Activated naive CD4-positive, alpha-beta T cell treated with anti-CD3 and anti-CD28 coated beads, Interleukin-2, amount 50 U/mL, for 24 hours (primary cell): ENCODE results near the gene BATF3.
"Not testable (repeated sequence)": the region's sequence is repeated elsewhere in the genome, so short reads cannot be mapped to it uniquely, and the experiment has no call there.

Experiments used
- H3K27ac Mint-ChIP-seq: one replicate; pipeline ENCODE4 v1.8.0; 2021; ENCODE audit warnings: mild to moderate bottlenecking, mixed read lengths
- H3K27me3 Mint-ChIP-seq: one replicate; pipeline ENCODE4 v1.8.0; 2021; ENCODE audit warnings: mixed read lengths
- H3K36me3 Mint-ChIP-seq: one replicate; pipeline ENCODE4 v1.8.0; 2021; ENCODE audit warnings: mixed read lengths
- H3K4me1 Mint-ChIP-seq: one replicate; pipeline ENCODE4 v1.8.0; 2021; ENCODE audit warnings: mixed read lengths
- H3K4me3 Mint-ChIP-seq: one replicate; pipeline ENCODE4 v1.8.0; 2021; ENCODE audit warnings: mild to moderate bottlenecking, mixed read lengths
- H3K9me3 Mint-ChIP-seq: one replicate; pipeline ENCODE4 v1.8.0; 2021; ENCODE audit warnings: mixed read lengths

Gene BATF3

DNA sequence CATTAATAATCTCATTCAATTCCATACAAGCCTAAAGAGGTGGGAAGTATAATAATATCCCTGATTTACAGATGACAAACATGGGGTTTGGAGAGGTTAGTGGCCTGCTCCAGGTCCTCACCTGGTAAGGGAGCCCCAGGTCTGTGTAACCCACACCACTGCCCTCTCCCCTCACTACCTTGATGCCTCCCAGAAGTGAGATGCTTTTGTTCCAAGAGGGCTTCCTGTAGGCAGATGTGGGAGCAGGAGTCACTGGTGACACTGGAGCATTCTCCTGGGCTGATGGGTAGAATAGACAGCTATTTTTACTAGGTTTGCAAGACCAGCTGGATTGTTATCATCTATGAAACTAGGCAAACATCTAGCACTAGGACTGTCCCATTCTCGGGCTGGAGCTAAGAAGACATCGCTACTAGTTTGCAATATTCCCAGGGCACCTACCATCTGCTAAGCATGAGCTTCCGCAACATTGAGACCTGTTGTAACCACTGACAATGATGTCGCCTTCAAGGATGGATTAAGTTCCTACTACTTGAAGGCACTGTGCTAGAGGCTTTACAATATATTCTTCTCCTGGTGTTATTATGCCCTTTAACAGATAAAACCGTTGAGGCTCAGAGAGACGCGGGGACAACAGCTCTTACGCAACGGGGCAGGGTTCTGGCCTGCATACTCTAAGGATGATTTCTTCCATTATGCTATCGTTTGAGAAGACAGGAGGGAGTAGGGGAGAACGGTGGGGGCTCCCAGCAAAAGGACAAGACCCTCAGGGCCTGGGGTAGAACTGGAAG, 35.0 kb downstream of the BATF3 start:
- Mint-ChIP-seq H3K27me3 (no peaks in the 10 kb centered on the region), H3K27ac (no peak overlapping the region), H3K36me3 (no peaks in the 10 kb centered on the region), H3K9me3 (no peaks in the 10 kb centered on the region), H3K4me3 (peak overlapping the region; percentile 61), H3K4me1 (peaks cover 5% of the 10 kb centered on the region)

DNA sequence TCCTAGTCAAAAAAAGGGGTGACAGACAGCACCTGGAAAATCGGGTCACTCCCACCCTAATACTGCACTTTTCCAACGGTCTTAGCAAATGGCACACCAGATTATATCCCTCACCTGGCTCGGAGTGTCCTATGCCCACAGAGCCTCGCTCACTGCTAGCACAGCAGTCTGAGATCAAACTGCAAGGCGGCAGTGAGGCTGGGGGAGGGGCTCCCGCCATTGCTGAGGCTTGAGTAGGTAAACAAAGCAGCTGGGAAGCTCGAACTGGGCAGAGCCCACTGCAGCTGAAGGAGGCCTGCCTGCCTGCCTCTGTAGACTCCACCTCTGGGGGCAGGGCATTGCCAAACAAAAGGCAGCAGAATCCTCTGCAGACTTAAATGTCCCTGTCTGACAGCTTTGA, 41.4 kb downstream of the BATF3 start:
- not testable (repeated sequence) for H3K27ac Mint-ChIP-seq, H3K9me3 Mint-ChIP-seq, H3K36me3 Mint-ChIP-seq, H3K4me1 Mint-ChIP-seq, H3K4me3 Mint-ChIP-seq, H3K27me3 Mint-ChIP-seq

DNA sequence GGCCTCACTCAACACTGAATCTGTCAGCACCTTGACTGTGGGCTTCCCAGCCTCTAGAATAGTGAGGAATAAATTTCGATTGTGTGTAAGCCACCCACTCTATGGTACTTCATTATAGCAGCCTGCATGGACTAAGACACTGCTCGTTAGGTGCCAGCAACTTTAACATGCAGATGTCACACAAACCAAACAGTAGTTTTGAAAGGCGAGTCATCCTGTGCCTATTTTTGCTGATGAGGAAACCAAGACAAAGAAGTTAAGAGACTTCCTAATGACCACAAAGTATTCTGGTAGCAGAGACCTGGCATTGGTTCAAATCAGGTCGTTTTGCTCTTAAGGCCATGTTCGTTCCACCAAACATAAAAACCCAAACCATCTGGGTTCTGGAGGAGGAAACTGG, 42.9 kb downstream of the BATF3 start:
- Mint-ChIP-seq H3K9me3 (no peaks in the 10 kb centered on the region), H3K27ac (peak overlapping the region; percentile 11), H3K4me1 (no peaks in the 10 kb centered on the region), H3K4me3 (no peak overlapping the region), H3K36me3 (no peaks in the 10 kb centered on the region), H3K27me3 (peaks cover 10% of the 10 kb centered on the region)

- Mint-ChIP-seq H3K9me3 (no peaks in the 10 kb centered on the region), H3K36me3 (no peaks in the 10 kb centered on the region), H3K4me3 (no peak overlapping the region), H3K27ac (no peak overlapping the region), H3K4me1 (no peaks in the 10 kb centered on the region), H3K27me3 (peaks cover 10% of the 10 kb centered on the region)
Observed at GRCh38 chr1:212655668-212656440, 43.8 kb downstream of the BATF3 start.

- no peaks in the 10 kb centered on the region for H3K4me1 Mint-ChIP-seq
- no peaks in the 10 kb centered on the region for H3K36me3 Mint-ChIP-seq
- H3K27me3 Mint-ChIP-seq = peaks cover 8% of the 10 kb centered on the region
- H3K27ac Mint-ChIP-seq = no peak overlapping the region
- H3K4me3 Mint-ChIP-seq = no peak overlapping the region
- H3K9me3 Mint-ChIP-seq = no peaks in the 10 kb centered on the region
Observed at GRCh38 chr1:212652609-212653008, 47.0 kb downstream of the BATF3 start.

DNA sequence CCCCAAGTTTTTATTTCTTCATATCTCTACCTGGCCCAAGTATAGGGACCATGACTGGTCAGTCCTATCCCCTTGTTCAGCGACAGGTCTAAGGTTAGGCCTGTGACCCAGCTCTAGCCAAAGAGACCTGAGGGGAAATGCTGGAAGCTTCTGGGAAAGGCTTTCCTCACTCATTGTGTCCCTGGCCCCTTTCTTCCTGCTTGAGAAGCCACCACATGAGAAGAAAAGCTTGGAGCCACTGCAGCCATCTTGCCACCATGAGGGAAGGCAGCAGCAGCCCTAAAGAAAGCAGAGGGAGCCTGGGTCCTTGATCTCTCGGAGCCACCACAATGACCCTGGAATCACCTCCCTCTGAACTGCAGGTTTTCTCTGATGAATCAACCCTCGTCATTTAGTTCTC, 47.7 kb downstream of the BATF3 start:
- Mint-ChIP-seq H3K27me3 (peaks cover 8% of the 10 kb centered on the region), H3K4me3 (no peak overlapping the region), H3K27ac (no peak overlapping the region), H3K9me3 (no peaks in the 10 kb centered on the region), H3K4me1 (no peaks in the 10 kb centered on the region), H3K36me3 (no peaks in the 10 kb centered on the region)

GRCh38 chr1:212651521-212651920, 48.1 kb downstream of the BATF3 start:
- no peaks in the 10 kb centered on the region for H3K36me3 Mint-ChIP-seq
- no peaks in the 10 kb centered on the region for H3K9me3 Mint-ChIP-seq
- H3K4me1 Mint-ChIP-seq = no peaks in the 10 kb centered on the region
- no peak overlapping the region for H3K4me3 Mint-ChIP-seq
- H3K27me3 Mint-ChIP-seq = peaks cover 8% of the 10 kb centered on the region
- no peak overlapping the region for H3K27ac Mint-ChIP-seq

GRCh38 chr1:212650228-212650627, 49.4 kb downstream of the BATF3 start:
- no peak overlapping the region for H3K4me3 Mint-ChIP-seq

DNA sequence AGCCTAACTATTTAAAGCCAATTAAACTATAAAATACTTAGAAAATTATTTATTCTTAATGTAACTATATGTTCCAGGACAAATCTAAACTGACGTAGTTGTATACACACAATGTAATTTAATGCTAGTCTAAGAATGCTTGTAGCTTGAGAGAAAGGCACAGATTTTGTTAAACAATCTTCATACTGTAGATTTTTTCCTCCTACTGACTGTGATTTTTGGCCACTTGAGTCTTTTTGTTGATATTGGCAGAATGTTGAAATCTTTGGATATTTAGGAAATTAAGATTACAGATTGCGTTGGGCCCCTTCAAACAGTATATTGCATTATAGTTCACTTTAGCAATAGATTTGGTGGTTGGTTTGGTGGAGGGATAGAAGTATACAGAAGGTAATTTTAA, 50.6 kb downstream of the BATF3 start:
- Mint-ChIP-seq H3K27me3 (peaks cover 3% of the 10 kb centered on the region), H3K4me1 (no peaks in the 10 kb centered on the region), H3K36me3 (no peaks in the 10 kb centered on the region), H3K4me3 (no peak overlapping the region), H3K27ac (no peak overlapping the region), H3K9me3 (no peaks in the 10 kb centered on the region)

More at GRCh38 chr1:212650228-212650627, 49.4 kb downstream of the BATF3 start:
- peaks cover 8% of the 10 kb centered on the region for H3K27me3 Mint-ChIP-seq
- no peaks in the 10 kb centered on the region for H3K36me3 Mint-ChIP-seq
- H3K4me1 Mint-ChIP-seq = no peaks in the 10 kb centered on the region
- no peaks in the 10 kb centered on the region for H3K9me3 Mint-ChIP-seq
- H3K27ac Mint-ChIP-seq = no peak overlapping the region

GRCh38 chr1:212648431-212648830, 51.2 kb downstream of the BATF3 start:
- Mint-ChIP-seq H3K9me3 (no peaks in the 10 kb centered on the region), H3K36me3 (no peaks in the 10 kb centered on the region), H3K27ac (no peak overlapping the region), H3K4me1 (no peaks in the 10 kb centered on the region), H3K27me3 (no peaks in the 10 kb centered on the region), H3K4me3 (no peak overlapping the region)

DNA sequence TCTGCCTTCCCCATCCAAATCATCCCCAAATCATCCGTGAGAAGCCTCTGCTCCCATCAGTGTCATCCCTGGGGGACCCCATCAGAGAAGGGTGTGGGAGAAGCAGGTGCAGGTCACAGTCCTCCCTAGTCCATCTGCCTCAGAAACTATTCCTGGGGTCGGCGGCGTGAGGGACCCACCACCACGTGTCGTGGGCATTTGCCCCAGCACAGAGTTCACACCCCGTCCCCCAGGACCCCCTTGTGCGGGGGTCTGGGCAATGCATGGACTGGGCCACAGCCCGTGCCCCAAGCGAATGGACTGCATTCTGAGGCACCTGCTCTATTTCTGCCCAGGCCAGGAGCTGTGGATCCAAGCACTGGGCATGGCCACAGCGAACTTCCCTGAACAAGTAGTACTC, 52.6 kb downstream of the BATF3 start:
- Mint-ChIP-seq H3K27me3 (no peaks in the 10 kb centered on the region), H3K27ac (no peak overlapping the region), H3K9me3 (no peaks in the 10 kb centered on the region), H3K4me3 (no peak overlapping the region), H3K4me1 (no peaks in the 10 kb centered on the region), H3K36me3 (no peaks in the 10 kb centered on the region)

DNA sequence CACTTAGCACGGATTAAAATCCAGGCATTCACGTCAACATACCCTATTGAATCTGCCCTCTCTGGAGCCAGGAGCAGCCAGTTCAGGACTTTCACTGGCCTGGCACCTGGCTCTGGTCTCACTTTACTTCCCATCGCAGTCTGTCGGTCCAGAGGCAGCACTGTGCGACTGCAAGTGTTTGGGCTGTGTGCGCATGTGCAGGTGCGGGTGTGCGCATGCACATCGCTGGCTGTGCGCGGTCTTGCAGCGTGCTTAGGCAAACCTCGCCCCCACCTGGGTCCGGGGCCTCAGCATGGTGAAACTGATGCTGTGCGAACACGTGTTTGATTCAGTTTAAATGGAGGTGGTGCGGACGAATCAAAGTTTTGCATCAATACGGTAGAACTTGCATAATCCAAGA, 53.1 kb downstream of the BATF3 start:
- Mint-ChIP-seq H3K27ac (no peak overlapping the region), H3K4me3 (no peak overlapping the region), H3K4me1 (no peaks in the 10 kb centered on the region), H3K36me3 (no peaks in the 10 kb centered on the region), H3K27me3 (no peaks in the 10 kb centered on the region), H3K9me3 (no peaks in the 10 kb centered on the region)

GRCh38 chr1:212645546-212646543, 53.8 kb downstream of the BATF3 start:
- Mint-ChIP-seq H3K27ac (no peak overlapping the region), H3K9me3 (peaks cover 4% of the 10 kb centered on the region)

GRCh38 chr1:212644866-212645545, 54.6 kb downstream of the BATF3 start:
- H3K4me1 Mint-ChIP-seq = no peaks in the 10 kb centered on the region
- no peak overlapping the region for H3K27ac Mint-ChIP-seq
- no peak overlapping the region for H3K4me3 Mint-ChIP-seq
- peaks cover 4% of the 10 kb centered on the region for H3K27me3 Mint-ChIP-seq
- H3K9me3 Mint-ChIP-seq = peaks cover 7% of the 10 kb centered on the region
- H3K36me3 Mint-ChIP-seq = peaks cover 4% of the 10 kb centered on the region

More at GRCh38 chr1:212645546-212646543, 53.8 kb downstream of the BATF3 start:
- H3K36me3 Mint-ChIP-seq = peaks cover 3% of the 10 kb centered on the region
- H3K4me1 Mint-ChIP-seq = no peaks in the 10 kb centered on the region
- no peak overlapping the region for H3K4me3 Mint-ChIP-seq
- peaks cover 4% of the 10 kb centered on the region for H3K27me3 Mint-ChIP-seq

DNA sequence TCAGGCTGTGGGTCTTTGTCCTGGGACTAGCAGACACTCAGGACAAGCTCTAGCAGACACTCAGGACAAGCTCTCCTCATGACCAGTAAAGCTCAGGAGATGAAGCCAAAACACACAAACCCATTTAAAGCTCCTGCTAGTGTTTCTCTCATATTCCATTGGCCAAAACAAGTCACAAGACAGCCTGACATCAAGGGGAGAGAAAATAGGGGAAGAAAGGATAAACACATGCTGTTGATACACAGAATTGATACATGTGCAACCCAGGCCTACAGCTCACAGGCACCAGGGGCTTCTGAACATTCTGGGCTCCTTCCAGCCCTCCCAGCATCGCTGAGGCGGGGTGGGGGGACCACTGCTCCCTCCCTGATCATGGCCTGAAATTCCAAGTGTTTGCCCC, 55.8 kb downstream of the BATF3 start:
- peaks cover 7% of the 10 kb centered on the region for H3K9me3 Mint-ChIP-seq
- H3K27me3 Mint-ChIP-seq = peaks cover 5% of the 10 kb centered on the region
- no peaks in the 10 kb centered on the region for H3K4me1 Mint-ChIP-seq
- no peak overlapping the region for H3K4me3 Mint-ChIP-seq
- H3K36me3 Mint-ChIP-seq = peaks cover 4% of the 10 kb centered on the region
- no peak overlapping the region for H3K27ac Mint-ChIP-seq
